MM.1S (cell line): ENCODE measurements around the gene OAS1.

Experiments used
- CTCF ChIP-seq: fragments of 300-600 bp; sonication (generic); IDR thresholded peaks from 2 replicates; pipeline ENCODE4 v1.5.1; 2016; ENCODE audit warnings: antibody characterized with exemption, low read length, mixed read lengths
- EZH2 ChIP-seq: fragments of 300-600 bp; sonication (generic); optimal IDR thresholded peaks from 2 replicates; pipeline ENCODE3; 2017; ENCODE audit warnings: low read depth, mild to moderate bottlenecking, antibody characterized with exemption, low read length, mixed read lengths
- EZH2phosphoT487 ChIP-seq: fragments of 300-600 bp; sonication (generic); IDR thresholded peaks from 2 replicates; pipeline ENCODE4 v1.6.1; 2018; ENCODE audit warnings: antibody characterized with exemption, low read length

- TF ChIP-seq CTCF (no peak), EZH2phosphoT487 (no peak), EZH2 (no peak)
Observed at GRCh38 chr12:112875608-112876007, 31.2 kb upstream of the OAS1 start.
